GM19099 (cell line): ENCODE data around the gene PRKCD.

Experiments
- POLR2A ChIP-seq: IDR thresholded peaks from 3 replicates; pipeline ENCODE4 v1.6.1; 2011; ENCODE audit warnings: low read depth; ENCODE audit not compliant: insufficient read length; ENCODE audit errors: extremely low read depth

Gene PRKCD

GRCh38 chr3:53186726-53187125 is 25.7 kb downstream of the PRKCD start:
- no peak for TF ChIP-seq POLR2A

GRCh38 chr3:53187430-53187829 is 26.4 kb downstream of the PRKCD start:
- no peak for TF ChIP-seq POLR2A

DNA sequence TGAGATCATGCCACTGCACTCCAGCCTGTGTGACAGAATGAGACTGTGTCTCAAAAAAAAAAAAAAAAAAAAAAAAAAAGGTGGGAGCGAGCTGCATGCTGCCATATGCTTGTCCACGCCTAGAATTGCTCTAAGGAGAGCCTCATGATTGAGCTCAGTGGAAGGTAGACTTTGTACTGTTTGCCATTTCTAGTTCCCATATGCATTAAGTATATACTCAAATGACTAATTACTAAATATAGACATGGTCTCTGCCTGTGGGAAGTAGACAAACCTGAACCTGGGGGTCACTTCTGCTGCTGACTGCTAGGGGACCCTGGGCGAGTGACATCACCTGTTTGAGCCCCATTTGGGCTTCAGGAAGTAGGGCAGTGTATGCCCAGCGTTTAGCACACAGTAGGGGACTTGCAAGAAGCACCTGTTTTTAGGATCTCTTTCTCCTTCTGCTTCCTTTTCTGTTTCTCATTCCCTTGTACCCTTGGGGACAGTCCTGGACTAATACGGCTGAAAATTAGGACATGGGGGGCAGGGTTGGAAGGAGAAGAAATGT is 27.2 kb downstream of the PRKCD start:
- no peak for TF ChIP-seq POLR2A

DNA sequence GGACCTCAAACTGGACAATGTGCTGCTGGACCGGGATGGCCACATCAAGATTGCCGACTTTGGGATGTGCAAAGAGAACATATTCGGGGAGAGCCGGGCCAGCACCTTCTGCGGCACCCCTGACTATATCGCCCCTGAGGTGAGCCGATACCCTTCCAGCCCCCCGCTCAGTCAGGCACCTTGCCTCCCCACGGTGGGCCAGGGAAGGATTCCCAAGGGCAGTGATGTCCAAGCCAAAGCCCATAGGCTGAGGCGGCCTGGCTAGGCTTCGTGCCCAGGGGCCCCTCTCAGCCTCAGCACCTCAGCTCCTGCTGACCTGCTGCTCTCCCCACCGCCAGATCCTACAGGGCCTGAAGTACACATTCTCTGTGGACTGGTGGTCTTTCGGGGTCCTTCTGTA is 27.7 kb downstream of the PRKCD start:
- no peak for TF ChIP-seq POLR2A

- no peak for TF ChIP-seq POLR2A
These were observed 28.3 kb downstream of the PRKCD start for GRCh38 chr3:53189276-53189675.

GRCh38 chr3:53190659-53191058 is 29.6 kb downstream of the PRKCD start:
- TF ChIP-seq POLR2A = no peak

- no peak for TF ChIP-seq POLR2A
These were observed 30.9 kb downstream of the PRKCD start for GRCh38 chr3:53191836-53192480.

DNA sequence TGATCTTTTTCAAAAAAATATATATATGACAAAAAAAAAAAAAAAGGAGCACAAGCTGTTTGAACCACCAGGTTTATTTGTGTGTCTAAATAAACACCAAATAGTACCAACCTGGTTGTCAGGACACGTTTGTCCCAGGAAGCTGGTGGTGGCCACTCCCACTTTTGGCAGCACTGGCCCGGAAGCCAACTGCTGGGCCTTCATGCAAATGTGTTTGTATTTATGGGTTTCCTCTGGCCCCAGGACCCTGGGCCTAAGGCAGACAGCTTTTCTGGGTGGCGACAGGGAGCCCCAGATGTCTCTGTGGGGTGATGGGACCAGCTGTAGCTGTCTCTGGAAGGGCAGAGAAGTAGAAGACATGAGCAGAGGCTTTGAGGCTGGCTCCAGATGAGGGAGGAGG is 31.6 kb downstream of the PRKCD start:
- no peak for TF ChIP-seq POLR2A

GRCh38 chr3:53193466-53194209 is 32.6 kb downstream of the PRKCD start:
- TF ChIP-seq POLR2A = no peak

GRCh38 chr3:53194210-53195065 is 33.4 kb downstream of the PRKCD start:
- TF ChIP-seq POLR2A = no peak

GRCh38 chr3:53195066-53195450 is 34.0 kb downstream of the PRKCD start:
- no peak for TF ChIP-seq POLR2A

DNA sequence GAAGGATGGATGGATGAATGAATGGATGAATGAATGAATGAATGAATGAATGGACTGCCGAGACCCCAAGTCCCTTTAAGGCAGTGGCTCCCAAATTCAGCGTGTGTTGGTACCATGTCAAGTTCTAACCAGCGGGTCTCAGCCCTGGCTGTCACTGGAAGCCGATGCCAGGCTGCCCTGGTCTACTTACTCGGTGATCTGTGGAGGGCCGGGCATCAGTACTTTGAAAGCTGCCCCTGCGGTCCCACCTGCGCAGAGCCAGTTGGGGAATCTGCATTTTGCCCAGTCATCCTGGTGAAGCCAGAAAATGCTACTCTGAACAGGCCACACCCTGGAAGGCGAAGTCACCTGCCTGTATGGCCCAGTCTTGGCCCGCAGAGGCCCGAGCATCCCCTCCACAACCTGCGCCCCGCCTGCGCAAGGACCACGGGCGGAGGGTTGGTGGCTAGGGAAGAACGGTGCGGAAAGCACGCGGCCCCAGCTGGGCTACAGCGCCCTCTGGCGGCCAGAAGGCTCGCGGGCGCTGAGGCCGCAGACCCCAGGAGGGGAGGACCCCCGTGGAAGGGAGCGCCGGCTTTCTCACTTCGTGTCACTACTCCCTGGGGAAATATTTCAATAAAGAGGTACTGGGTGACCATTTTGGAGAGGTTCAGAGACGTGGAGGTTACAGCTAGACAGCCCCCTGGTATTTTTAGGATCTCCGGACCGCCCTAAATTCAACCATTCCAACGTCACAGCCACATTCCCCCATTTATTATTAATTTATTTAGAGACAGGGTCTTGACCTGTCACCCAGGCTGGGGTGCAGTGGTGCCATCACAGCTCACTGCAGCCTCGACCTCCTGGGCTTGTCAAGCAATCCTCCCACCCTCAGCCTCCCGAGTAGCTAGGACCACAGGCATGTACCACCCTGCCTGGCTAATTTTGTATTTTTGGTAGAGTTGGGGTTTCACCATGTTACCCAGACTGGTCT is 34.9 kb downstream of the PRKCD start:
- TF ChIP-seq POLR2A = no peak

DNA sequence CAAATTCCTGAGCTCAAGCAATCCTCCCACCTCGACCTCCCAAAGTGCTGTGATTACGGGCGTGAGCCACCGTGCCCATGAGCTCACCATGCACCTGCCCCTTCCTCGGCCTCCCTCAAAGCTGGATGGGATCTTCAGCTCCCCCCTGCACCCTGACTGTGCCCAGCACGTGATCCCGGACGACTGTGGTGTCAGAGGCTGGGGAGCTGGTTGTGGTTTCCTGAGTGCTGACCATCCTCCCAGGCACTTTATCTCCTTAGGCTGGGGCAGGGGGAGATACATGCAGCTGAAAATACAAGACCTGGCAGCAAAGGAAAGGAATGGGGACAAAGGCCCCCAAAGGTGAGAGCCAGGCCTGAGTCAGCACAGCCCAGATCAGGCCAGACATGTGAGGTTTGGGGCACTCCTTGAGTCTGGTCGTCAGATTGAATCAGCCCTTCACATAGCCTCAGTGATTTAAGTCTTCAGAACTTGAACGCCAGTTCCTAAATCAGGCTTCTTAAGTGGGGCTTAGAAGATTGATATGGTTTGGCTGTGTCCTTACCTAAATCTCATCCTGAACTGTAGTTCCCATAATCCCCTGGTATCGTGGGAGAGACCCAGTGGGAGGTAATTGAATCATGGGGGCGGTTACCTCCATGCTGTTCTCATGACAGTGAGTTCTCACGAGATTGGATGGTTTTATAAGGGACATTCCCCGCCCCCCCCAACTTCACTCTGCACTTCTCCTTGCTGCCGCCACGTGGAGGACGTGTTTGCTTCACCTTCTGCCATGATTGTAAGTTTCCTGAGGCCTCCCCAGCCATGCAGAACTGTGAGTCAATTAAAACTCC is 35.8 kb downstream of the PRKCD start:
- TF ChIP-seq POLR2A = peak; percentile 45
